OCI-LY1 (cell line): Measurements from ENCODE around the gene CNTNAP2.

ENCODE experiments used
- H2AFZ ChIP-seq: fragments of 200-600 bp; sonication (generic), shearing (Covaris generic); 2 replicates; pipeline ENCODE4 v1.6.0; 2014; ENCODE audit warnings: antibody characterized with exemption, mild to moderate bottlenecking, low read length
- H3F3A ChIP-seq: fragments of 200-600 bp; sonication (generic), shearing (Covaris generic); 2 replicates; pipeline ENCODE4 v1.6.0; 2014; ENCODE audit warnings: mild to moderate bottlenecking, antibody characterized with exemption, low read length, moderate library complexity; ENCODE audit not compliant: insufficient read depth
- H3K27ac ChIP-seq: fragments of 200-600 bp; sonication (generic); 2 replicates; pipeline ENCODE4 v1.5.1; 2014; ENCODE audit warnings: low read length, mixed run types, mild to moderate bottlenecking, low read depth; ENCODE audit not compliant: poor library complexity, severe bottlenecking
- H3K27me3 ChIP-seq: fragments of 200-600 bp; sonication (generic); 2 replicates; pipeline ENCODE4 v1.6.0; 2014; ENCODE audit warnings: antibody characterized with exemption, mild to moderate bottlenecking, low read length, moderate library complexity; ENCODE audit not compliant: insufficient read depth
- H3K36me3 ChIP-seq: fragments of 200-600 bp; sonication (generic); 2 replicates; pipeline ENCODE4 v1.6.1; 2014; ENCODE audit warnings: mild to moderate bottlenecking, antibody characterized with exemption, low read length, moderate library complexity, mixed read lengths; ENCODE audit not compliant: insufficient read depth
- H3K4me1 ChIP-seq: fragments of 200-600 bp; sonication (generic); 2 replicates; pipeline ENCODE4 v1.5.1; 2014; ENCODE audit warnings: mild to moderate bottlenecking, low read length, moderate library complexity; ENCODE audit not compliant: insufficient read depth, severe bottlenecking
- H3K4me2 ChIP-seq: fragments of 200-600 bp; sonication (generic), shearing (Covaris generic); 2 replicates; pipeline ENCODE4 v1.6.1; 2014; ENCODE audit warnings: low read length
- H3K4me3 ChIP-seq: fragments of 200-600 bp; sonication (generic); 2 replicates; pipeline ENCODE4 v1.5.1; 2014; ENCODE audit warnings: low read length, low read depth, mild to moderate bottlenecking, mixed read lengths; ENCODE audit not compliant: poor library complexity, severe bottlenecking
- H3K79me2 ChIP-seq: fragments of 200-600 bp; shearing (Covaris generic); 2 replicates; pipeline ENCODE4 v1.6.1; 2016; ENCODE audit warnings: mixed run types, low read length, mixed read lengths; ENCODE audit not compliant: insufficient read depth
- H3K9ac ChIP-seq: fragments of 200-600 bp; sonication (generic), shearing (Covaris generic); 2 replicates; pipeline ENCODE4 v1.6.1; 2014; ENCODE audit warnings: mild to moderate bottlenecking, low read length, mixed read lengths
- H3K9me2 ChIP-seq: fragments of 200-600 bp; sonication (generic), shearing (Covaris generic); 2 replicates; pipeline ENCODE4 v1.6.1; 2014; ENCODE audit warnings: low read depth, mild to moderate bottlenecking, low read length, mixed read lengths
- H3K9me3 ChIP-seq: fragments of 200-600 bp; shearing (Covaris generic); 2 replicates; pipeline ENCODE4 v1.6.1; 2014; ENCODE audit warnings: low read length, mixed read lengths
- H4K20me1 ChIP-seq: fragments of 200-600 bp; sonication (generic), shearing (Covaris generic); 2 replicates; pipeline ENCODE4 v1.6.0; 2016; ENCODE audit warnings: mild to moderate bottlenecking, low read length; ENCODE audit not compliant: insufficient read depth
- CTCF ChIP-seq: fragments of 200-600 bp; sonication (generic), shearing (Covaris generic); IDR thresholded peaks from 2 replicates; pipeline ENCODE4 v1.5.1; 2017; ENCODE audit warnings: mild to moderate bottlenecking, antibody characterized with exemption, low read length, moderate library complexity, mixed read lengths
- EZH2 ChIP-seq: fragments of 200-600 bp; sonication (generic), shearing (Covaris generic); IDR thresholded peaks from 2 replicates; pipeline ENCODE4 v1.8.0; 2017; ENCODE audit warnings: borderline replicate concordance, mixed run types, mild to moderate bottlenecking, antibody characterized with exemption, low read length, moderate library complexity, mixed read lengths

Gene CNTNAP2

GRCh38 chr7:146296028-146296427 lies 179.4 kb downstream of the CNTNAP2 start:
- Histone ChIP-seq H3F3A (no peaks in the 10 kb centered on the region), H3K9ac (no peak overlapping the region), H3K9me2 (no peaks in the 10 kb centered on the region), H3K4me2 (no peak overlapping the region), H2AFZ (peak overlapping the region; percentile 57; the same call in 1 of the 2 replicates), H3K27me3 (no peaks in the 10 kb centered on the region), H3K27ac (no peak overlapping the region), H3K4me1 (peaks cover 41% of the 10 kb centered on the region), H4K20me1 (no peaks in the 10 kb centered on the region), H3K4me3 (no peak overlapping the region), H3K9me3 (no peaks in the 10 kb centered on the region), H3K36me3 (no peaks in the 10 kb centered on the region), H3K79me2 (no peaks in the 10 kb centered on the region)
- TF ChIP-seq CTCF (no peak), EZH2 (no peak)

DNA sequence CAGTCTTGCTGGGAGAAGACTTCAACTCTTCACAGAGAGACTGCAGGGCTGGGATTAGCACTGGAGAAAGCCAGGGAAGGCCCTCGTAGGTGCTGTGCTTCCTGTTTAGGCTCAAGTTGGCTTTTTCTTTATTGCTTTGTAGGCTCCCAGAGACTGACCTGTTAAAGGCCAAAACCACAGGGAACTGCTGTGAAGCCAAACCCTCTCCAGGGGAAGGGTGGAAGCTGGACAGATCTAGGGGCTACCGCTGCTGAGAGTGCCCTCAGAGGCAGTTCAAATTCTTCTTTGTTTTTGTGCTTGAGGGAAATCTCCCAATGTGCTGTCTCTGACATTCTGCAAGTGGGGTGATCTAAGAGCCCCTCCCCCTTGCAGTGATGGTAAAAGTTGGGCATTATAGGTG lies 198.4 kb downstream of the CNTNAP2 start:
- no peaks in the 10 kb centered on the region for H3K9me2 ChIP-seq
- H3K9ac ChIP-seq = peak overlapping the region; percentile 7; the same call in 1 of the 2 replicates
- peak overlapping the region; percentile 62 for H2AFZ ChIP-seq
- H3F3A ChIP-seq = no peaks in the 10 kb centered on the region
- no peaks in the 10 kb centered on the region for H4K20me1 ChIP-seq
- H3K27ac ChIP-seq = peak overlapping the region; percentile 52
- H3K27me3 ChIP-seq = no peaks in the 10 kb centered on the region
- H3K79me2 ChIP-seq = no peaks in the 10 kb centered on the region
- peak overlapping the region; percentile 2; the same call in 1 of the 2 replicates for H3K4me2 ChIP-seq
- TF ChIP-seq EZH2 (no peak), CTCF (no peak)
- no peak overlapping the region for H3K4me3 ChIP-seq
- H3K36me3 ChIP-seq = no peaks in the 10 kb centered on the region
- peaks cover 7% of the 10 kb centered on the region; the same call in 1 of the 2 replicates for H3K9me3 ChIP-seq
- peaks cover 63% of the 10 kb centered on the region for H3K4me1 ChIP-seq

DNA sequence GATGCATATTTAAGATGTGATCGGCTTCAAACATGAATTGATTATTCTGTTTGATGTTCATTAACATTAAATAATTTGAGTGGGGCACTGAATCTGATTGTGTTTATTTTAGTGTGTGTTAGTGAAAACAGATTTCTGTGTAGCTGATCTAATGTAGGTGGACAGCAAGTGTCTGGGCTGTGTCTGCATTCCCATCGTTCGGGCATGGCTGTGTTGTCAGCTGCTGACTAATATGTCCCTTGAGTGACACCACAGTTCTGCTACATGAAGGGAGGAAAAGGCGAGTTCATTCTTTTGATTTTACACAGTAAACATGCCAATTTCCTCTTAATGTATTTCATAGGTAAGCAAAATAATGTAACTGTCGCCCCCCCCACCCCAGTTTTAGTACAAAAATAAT lies 203.0 kb downstream of the CNTNAP2 start:
- no peak overlapping the region for H3K9ac ChIP-seq
- no peaks in the 10 kb centered on the region for H3K9me3 ChIP-seq
- no peaks in the 10 kb centered on the region for H3F3A ChIP-seq
- H3K36me3 ChIP-seq = no peaks in the 10 kb centered on the region
- no peak overlapping the region for H3K4me2 ChIP-seq
- no peak overlapping the region for H3K27ac ChIP-seq
- no peaks in the 10 kb centered on the region for H3K27me3 ChIP-seq
- 0 out of 2 replicates have a peak overlapping the region, but pooled peaks have one; percentile 54 for H2AFZ ChIP-seq
- H4K20me1 ChIP-seq = no peaks in the 10 kb centered on the region
- H3K9me2 ChIP-seq = no peaks in the 10 kb centered on the region
- H3K4me1 ChIP-seq = peaks cover 85% of the 10 kb centered on the region
- H3K4me3 ChIP-seq = no peak overlapping the region
- H3K79me2 ChIP-seq = no peaks in the 10 kb centered on the region
- no peak for TF ChIP-seq EZH2
- no peak for TF ChIP-seq CTCF
